ENCODE data around the gene TET1.

- TF ChIP-seq, protein P1, sequence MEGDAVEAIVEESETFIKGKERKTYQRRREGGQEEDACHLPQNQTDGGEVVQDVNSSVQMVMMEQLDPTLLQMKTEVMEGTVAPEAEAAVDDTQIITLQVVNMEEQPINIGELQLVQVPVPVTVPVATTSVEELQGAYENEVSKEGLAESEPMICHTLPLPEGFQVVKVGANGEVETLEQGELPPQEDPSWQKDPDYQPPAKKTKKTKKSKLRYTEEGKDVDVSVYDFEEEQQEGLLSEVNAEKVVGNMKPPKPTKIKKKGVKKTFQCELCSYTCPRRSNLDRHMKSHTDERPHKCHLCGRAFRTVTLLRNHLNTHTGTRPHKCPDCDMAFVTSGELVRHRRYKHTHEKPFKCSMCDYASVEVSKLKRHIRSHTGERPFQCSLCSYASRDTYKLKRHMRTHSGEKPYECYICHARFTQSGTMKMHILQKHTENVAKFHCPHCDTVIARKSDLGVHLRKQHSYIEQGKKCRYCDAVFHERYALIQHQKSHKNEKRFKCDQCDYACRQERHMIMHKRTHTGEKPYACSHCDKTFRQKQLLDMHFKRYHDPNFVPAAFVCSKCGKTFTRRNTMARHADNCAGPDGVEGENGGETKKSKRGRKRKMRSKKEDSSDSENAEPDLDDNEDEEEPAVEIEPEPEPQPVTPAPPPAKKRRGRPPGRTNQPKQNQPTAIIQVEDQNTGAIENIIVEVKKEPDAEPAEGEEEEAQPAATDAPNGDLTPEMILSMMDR (IDR thresholded peaks at IDR 0.05; ENCODE audit: insufficient read depth, low read length) = no peak
- TF ChIP-seq, protein P2, sequence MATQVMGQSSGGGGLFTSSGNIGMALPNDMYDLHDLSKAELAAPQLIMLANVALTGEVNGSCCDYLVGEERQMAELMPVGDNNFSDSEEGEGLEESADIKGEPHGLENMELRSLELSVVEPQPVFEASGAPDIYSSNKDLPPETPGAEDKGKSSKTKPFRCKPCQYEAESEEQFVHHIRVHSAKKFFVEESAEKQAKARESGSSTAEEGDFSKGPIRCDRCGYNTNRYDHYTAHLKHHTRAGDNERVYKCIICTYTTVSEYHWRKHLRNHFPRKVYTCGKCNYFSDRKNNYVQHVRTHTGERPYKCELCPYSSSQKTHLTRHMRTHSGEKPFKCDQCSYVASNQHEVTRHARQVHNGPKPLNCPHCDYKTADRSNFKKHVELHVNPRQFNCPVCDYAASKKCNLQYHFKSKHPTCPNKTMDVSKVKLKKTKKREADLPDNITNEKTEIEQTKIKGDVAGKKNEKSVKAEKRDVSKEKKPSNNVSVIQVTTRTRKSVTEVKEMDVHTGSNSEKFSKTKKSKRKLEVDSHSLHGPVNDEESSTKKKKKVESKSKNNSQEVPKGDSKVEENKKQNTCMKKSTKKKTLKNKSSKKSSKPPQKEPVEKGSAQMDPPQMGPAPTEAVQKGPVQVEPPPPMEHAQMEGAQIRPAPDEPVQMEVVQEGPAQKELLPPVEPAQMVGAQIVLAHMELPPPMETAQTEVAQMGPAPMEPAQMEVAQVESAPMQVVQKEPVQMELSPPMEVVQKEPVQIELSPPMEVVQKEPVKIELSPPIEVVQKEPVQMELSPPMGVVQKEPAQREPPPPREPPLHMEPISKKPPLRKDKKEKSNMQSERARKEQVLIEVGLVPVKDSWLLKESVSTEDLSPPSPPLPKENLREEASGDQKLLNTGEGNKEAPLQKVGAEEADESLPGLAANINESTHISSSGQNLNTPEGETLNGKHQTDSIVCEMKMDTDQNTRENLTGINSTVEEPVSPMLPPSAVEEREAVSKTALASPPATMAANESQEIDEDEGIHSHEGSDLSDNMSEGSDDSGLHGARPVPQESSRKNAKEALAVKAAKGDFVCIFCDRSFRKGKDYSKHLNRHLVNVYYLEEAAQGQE (IDR thresholded peaks at IDR 0.05; ENCODE audit: insufficient replicate concordance, low read depth) = no peak
Observed at GRCh38 chr10:68560186-68560942, at the start of gene TET1.

Measured in HL-60 (cell line).